Testis (tissue), 2 donors: ENCODE results near the gene HOTAIR.

Experiments used
- CTCF ChIP-seq, 3 experiments: fragments of 450-650 bp in 2 of 3; fragments of 200-600 bp in 1 of 3; sonication (generic) in 1 of 3; IDR thresholded peaks; one replicate each; pipeline ENCODE4 v1.5.1; 2016 to 2019; ENCODE audit warnings: antibody characterized with exemption in 3 of 3, mild to moderate bottlenecking in 2 of 3, moderate library complexity in 1 of 3
- POLR2A ChIP-seq: fragments of 450-650 bp; IDR thresholded peaks from one replicate; pipeline ENCODE4 v1.6.1; 2017; ENCODE audit warnings: antibody characterized with exemption, mild to moderate bottlenecking, moderate library complexity

GRCh38 chr12:53948650-53949593 is 25.8 kb downstream of the HOTAIR start:
- TF ChIP-seq CTCF (IDR thresholded peaks at IDR 0.05) (no peak), POLR2A (no peak)
